Adrenal gland (tissue), 12 donors: Measurements from ENCODE around the gene MPP2. TPM values are rescaled to one million over a fixed set of nuclear protein-coding genes. Genes with fewer than 3 reads are reported as not detected.
"Not testable (repeated sequence)": the region's sequence is repeated elsewhere in the genome, so short reads cannot be mapped to it uniquely, and the experiment has no call there.

ENCODE experiments used
- DNase-seq, 7 donors: peaks; one replicate each; pipeline ENCODE4 v3.0.0-alpha.2; 2019 to 2020
- H3K27ac ChIP-seq, 5 donors: fragments of 200-600 bp; sonication (generic) in 4 of 5; 1 replicate in 3 of 5; 2 replicates in 2 of 5; pipeline versions ENCODE4 v1.5.1 to v1.8.0; 2016 to 2020; ENCODE audit warnings: mild to moderate bottlenecking in 1 of 5
- H3K27me3 ChIP-seq: fragments of 200-600 bp; 2 replicates; pipeline ENCODE4 v1.8.0; 2021
- H3K36me3 ChIP-seq, 2 donors: fragments of 200-600 bp; replicated peaks in 1 of 2; 1 replicate in 1 of 2; 2 replicates in 1 of 2; pipeline versions ENCODE4 v1.5.1 to v1.8.0; 2018 to 2022
- H3K4me1 ChIP-seq, 2 donors: fragments of 200-600 bp; replicated peaks in 1 of 2; 1 replicate in 1 of 2; 2 replicates in 1 of 2; pipeline versions ENCODE4 v1.5.1 to v1.8.0; 2018 to 2021
- H3K4me3 ChIP-seq, 4 donors: fragments of 200-600 bp; sonication (generic) in 3 of 4; one replicate each; pipeline ENCODE4 v1.5.1; 2016 to 2018
- H3K9me3 ChIP-seq, 3 donors: fragments of 200-600 bp; sonication (generic) in 1 of 3; replicated peaks in 1 of 3; 1 replicate in 2 of 3; 2 replicates in 1 of 3; pipeline versions ENCODE4 v1.5.1 to v1.8.0; 2016 to 2021
- POLR2A ChIP-seq, 2 donors: fragments of 450-650 bp; IDR thresholded peaks; one replicate each; pipeline ENCODE4 v1.6.1; 2017; ENCODE audit warnings: antibody characterized with exemption in 2 of 2, mild to moderate bottlenecking in 2 of 2, moderate library complexity in 1 of 2
- WGBS, 4 donors: extraction: QIAGEN DNeasy Blood & Tissue Kit in 2 of 4; methylation state at CpG; one replicate each; pipeline versions ENCODE4 v1.1.5 to v1.1.7; 2013 to 2017; 5-methylcytosine and 5-hydroxymethylcytosine counted together
- intact Hi-C, 2 donors: fragments of 100-400 bp; cut with DNase I; formaldehyde crosslinking; loops; one replicate each; pipeline versions ENCODE4 v1.14.1 to v1.15.0; 2022 to 2023
- polyA plus RNA-seq, 3 donors: library from polyadenylated mRNA; stranded (reverse); fragments of 200-250 nt in 2 of 3; fragments of 350-450 nt in 1 of 3; fragmentation: Illumina TruSeq in 1 of 3; extraction: RNeasy Lipid Tissue Mini Kit (QIAGEN cat#74804) in 1 of 3; gene quantifications; one replicate each; pipeline ENCODE4 v1.2.3, GENCODE V29; 2013 to 2014
- total RNA-seq, 9 donors: library from RNA; depleted of rRNA in 4 of 9; stranded (reverse); fragments of >200 nt in 4 of 9; fragments of 120-200 nt in 1 of 9; fragmentation: NEBNext Ultra II Directional in 1 of 9; extraction: Animal tissue kit (Norgen Biotek cat#: 25700) in 1 of 9; gene quantifications; one replicate each; pipeline versions ENCODE4 v1.1.0 to v1.2.4, GENCODE V29; 2013 to 2023
- TF ChIP-seq, protein P1 (sequence below), 6 experiments: fragments of 450-650 bp in 4 of 6; fragments of 200-600 bp in 2 of 6; sonication (generic) in 1 of 6; IDR thresholded peaks; 1 replicate in 5 of 6; 2 replicates in 1 of 6; pipeline versions ENCODE4 v1.5.1 to v1.8.0; 2016 to 2021; ENCODE audit warnings: antibody characterized with exemption in 6 of 6, mild to moderate bottlenecking in 2 of 6, moderate library complexity in 1 of 6
- donor health status: healthy with polysubstance abuse.
- donor health status: Bipolar disorder and iron deficiency.
- donor health status: DM: yes; HTN: yes; CAD: no.
- donor health status: DM: no; HTN: no; CAD: no.
- donor health status: DM: no; HTN: no; CAD: no.
- donor health status: DM: yes; HTN: yes; CAD: no.

The MPP2 gene
- total and polyA plus RNA-seq, 12 donors, result 0.29 to 16.0 (median 2.4) TPM

- no peak for TF ChIP-seq POLR2A (IDR thresholded peaks at IDR 0.05)
- TF ChIP-seq, protein P1, sequence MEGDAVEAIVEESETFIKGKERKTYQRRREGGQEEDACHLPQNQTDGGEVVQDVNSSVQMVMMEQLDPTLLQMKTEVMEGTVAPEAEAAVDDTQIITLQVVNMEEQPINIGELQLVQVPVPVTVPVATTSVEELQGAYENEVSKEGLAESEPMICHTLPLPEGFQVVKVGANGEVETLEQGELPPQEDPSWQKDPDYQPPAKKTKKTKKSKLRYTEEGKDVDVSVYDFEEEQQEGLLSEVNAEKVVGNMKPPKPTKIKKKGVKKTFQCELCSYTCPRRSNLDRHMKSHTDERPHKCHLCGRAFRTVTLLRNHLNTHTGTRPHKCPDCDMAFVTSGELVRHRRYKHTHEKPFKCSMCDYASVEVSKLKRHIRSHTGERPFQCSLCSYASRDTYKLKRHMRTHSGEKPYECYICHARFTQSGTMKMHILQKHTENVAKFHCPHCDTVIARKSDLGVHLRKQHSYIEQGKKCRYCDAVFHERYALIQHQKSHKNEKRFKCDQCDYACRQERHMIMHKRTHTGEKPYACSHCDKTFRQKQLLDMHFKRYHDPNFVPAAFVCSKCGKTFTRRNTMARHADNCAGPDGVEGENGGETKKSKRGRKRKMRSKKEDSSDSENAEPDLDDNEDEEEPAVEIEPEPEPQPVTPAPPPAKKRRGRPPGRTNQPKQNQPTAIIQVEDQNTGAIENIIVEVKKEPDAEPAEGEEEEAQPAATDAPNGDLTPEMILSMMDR (IDR thresholded peaks at IDR 0.05), result no peak
- H3K9me3 ChIP-seq, result no peaks in the 10 kb centered on the region
- H3K27ac ChIP-seq, result no peak overlapping the region
- peaks cover 0 to 6% of the 10 kb centered on the region in 2 donors for H3K4me1 ChIP-seq
- intact Hi-C loops, result no loop called here
- no peaks in the 10 kb centered on the region for H3K36me3 ChIP-seq
- H3K4me3 ChIP-seq, result no peak overlapping the region
- DNase-seq, result no peak
- peaks cover 7% of the 10 kb centered on the region for H3K27me3 ChIP-seq
- 75 to 80% (median 78%) methylated on average over 2 to 5 of the region's 5 CpGs for WGBS, 4 donors
Observed at GRCh38 chr17:43931062-43931571, 23.8 kb upstream of the MPP2 start.

DNA sequence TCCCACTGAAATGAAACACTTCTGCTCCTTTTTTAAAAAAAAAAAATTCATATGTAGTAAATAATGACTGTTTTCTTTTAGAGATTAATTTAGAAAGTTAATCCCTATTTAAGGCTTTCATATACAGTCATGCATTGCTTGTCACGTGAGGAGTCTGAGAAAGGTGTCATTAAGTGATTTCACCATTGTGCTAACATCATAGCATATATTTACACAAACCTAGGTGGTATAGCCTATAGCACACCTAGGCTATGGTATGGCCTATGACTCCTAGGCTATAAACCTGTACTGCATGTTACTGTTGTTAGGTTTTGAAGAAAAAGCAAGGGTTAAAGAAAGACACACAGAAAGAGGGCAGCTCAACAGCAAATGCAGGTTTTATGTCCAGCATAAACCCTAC is 21.3 kb upstream of the MPP2 start:
- no peak overlapping the region for H3K27ac ChIP-seq
- 74 to 90% (median 80%) methylated on average over 1 of the region's 1 CpG for WGBS, 4 donors
- no peaks in the 10 kb centered on the region for H3K9me3 ChIP-seq
- peaks cover 0 to 6% of the 10 kb centered on the region in 2 donors for H3K4me1 ChIP-seq
- peaks cover 7% of the 10 kb centered on the region for H3K27me3 ChIP-seq
- H3K36me3 ChIP-seq, result no peaks in the 10 kb centered on the region
- no peak for TF ChIP-seq POLR2A (IDR thresholded peaks at IDR 0.05)
- TF ChIP-seq, protein P1 (IDR thresholded peaks at IDR 0.05), result no peak
- no peak overlapping the region for H3K4me3 ChIP-seq
- DNase-seq, result no peak
- intact Hi-C loops, result no loop called here

DNA sequence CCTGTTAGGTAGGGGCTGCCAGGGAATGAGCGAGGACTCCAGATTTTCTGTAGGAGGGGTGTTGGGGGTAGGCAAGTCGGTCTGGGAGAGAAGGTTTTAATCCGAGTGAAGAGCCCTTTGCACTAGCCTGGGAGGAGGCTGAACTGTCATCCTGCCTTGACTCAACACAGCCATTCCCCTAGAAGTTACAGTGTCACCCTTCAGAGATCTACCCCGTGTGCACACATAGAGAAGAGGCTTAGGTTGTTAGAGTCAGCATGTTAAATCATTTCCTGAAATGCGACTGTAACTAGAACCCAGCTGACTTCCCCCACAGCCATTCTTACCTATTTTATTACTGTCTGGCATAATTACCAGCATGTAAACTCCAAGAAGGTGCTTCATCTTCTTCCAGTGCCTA is 20.6 kb upstream of the MPP2 start:
- H3K27me3 ChIP-seq, H3K4me1 ChIP-seq, H3K36me3 ChIP-seq, DNase-seq, H3K4me3 ChIP-seq, H3K27ac ChIP-seq, H3K9me3 ChIP-seq, intact Hi-C loops: not testable (repeated sequence)
- WGBS, 4 donors, result 32 to 49% (median 41%) methylated on average over 5 of the region's 5 CpGs

GRCh38 chr17:43927060-43927864 is 19.9 kb upstream of the MPP2 start:
- H3K9me3 ChIP-seq, result no peaks in the 10 kb centered on the region
- WGBS, 4 donors, result 5 to 22% (median 7%) methylated on average over 6 to 42 of the region's 42 CpGs
- no peak for DNase-seq
- H3K4me3 ChIP-seq, result peak overlapping the region in 1 of 4 donors; percentile 42
- peaks cover 0 to 6% of the 10 kb centered on the region in 2 donors for H3K4me1 ChIP-seq
- no peaks in the 10 kb centered on the region for H3K36me3 ChIP-seq
- TF ChIP-seq, protein P1 (IDR thresholded peaks at IDR 0.05), result no peak
- no peak for TF ChIP-seq POLR2A (IDR thresholded peaks at IDR 0.05)
- H3K27ac ChIP-seq, result no peak overlapping the region
- intact Hi-C loops, result no loop called here
- H3K27me3 ChIP-seq, result peaks cover 7% of the 10 kb centered on the region
